Activated CD8-positive, alpha-beta memory T cell treated with anti-CD3 and anti-CD28 coated beads for 24 hours (primary cell): Measurements from ENCODE around the gene NOC3L.
"Not testable (repeated sequence)": the region's sequence is repeated elsewhere in the genome, so short reads cannot be mapped to it uniquely, and the experiment has no call there.

ENCODE experiments used
- DNase-seq: peaks from one replicate; pipeline ENCODE4 v3.0.0-alpha.2; 2020

NOC3L gene

DNA sequence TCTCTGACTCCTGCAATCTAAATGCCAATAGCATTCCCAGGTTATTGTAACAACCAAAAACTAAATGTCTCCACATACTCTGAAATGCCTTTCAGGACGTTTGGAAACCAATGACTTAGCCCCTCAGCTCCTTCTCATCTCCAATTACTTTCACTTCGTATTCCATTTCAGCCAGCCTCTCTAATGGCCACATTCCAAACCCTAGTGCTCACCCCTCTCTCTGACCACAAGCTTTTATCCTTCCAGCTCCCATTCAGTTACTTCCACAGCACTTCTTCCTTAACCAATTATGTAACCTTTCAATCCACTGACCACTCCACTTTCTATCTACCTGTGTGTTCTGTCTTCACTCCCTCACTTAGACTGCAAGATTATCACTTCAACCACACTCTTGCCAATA, 4.3 kb downstream of the NOC3L start:
- no peak for DNase-seq

DNA sequence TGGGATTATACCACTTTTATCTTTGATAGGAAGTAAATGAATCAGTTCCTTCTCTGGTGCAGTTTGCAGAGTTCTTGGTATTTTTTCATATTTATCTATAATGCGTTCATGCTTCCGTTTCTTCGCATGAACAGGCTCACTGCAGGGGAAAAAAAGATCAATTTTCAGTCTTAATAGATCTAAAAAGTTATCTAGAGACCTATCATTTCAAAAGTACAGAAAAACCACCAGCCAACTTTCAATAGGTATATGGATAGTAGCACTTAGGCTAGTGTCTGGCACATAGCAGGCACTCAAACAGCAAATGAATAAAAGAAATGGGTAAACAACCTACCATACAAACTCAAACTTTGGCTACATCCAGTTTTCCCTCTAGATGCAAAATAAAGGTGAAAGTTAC, 5.5 kb downstream of the NOC3L start:
- no peak for DNase-seq

DNA sequence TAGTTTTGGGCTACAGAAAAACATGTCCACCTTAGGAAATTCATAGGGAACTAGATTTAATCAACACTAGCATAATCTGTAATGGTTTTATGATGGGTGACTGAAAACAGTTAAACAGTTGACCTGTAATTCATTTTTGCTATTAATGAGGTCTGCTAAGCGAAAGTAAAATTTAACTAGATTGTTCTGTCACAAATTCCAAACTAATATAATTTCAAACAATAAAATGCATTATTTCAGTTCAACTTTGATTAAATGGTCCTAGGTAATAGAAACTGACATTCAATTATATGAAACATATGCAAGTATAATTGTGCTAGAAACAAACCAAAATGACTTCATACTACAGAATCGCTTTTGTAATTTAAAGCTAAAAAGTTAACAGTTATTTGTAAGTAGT, 6.9 kb downstream of the NOC3L start:
- DNase-seq, result no peak

DNA sequence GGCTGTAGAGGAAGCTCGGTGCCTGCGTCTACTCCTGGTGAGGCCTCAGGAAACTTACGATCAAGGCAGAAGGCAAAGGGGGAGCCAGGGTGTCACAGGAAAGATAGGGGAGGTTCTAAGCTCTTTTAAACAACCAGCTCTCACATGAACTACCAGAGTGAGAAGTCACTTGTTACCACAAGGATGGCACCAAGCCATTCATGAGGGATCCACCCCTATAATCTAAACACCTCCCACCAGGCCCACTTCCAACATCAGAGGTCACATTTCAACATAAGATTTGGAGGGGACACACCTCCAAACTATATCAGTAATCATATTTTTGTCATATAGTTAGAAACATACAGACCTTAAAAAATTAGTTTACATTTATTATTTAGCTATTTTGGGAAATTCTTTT, 9.4 kb downstream of the NOC3L start:
- no peak for DNase-seq

DNA sequence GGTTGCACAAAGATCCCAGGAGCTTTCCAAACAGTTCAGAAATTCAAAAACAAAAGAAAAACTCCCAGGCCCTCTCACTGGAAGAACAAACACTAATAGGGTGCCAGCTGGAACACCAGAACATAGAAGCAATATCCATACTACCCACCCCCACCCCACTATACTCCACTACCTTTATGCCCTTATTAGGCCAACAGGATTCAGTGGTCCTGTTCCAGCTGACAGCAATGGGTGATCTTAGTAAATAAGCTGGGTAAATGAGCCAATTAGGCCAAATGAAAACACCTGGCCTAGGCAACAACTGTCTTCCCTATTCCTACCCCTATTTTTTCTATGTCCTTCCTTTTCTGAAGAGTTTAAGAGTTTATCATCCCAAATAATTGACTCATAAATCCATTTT, 11.7 kb downstream of the NOC3L start:
- DNase-seq, result no peak

DNA sequence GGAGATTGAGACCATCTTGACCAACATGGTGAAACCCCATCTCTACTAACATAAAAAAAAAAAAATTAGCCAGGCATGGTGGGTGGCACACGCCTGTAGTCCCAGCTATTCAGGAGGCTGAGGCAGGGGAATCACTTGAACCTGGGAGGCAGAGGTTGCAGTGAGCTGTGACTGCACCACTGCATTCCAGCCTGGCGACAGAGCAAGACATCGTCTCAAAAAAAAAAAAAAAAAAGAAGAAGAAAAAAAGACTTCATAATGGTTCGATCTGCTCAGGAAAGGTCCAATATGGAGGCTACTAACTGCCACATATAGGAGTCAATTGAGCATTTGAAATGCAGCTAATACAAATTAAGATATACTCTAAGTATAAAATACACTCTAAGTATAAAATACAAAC, 12.2 kb downstream of the NOC3L start:
- DNase-seq, result not testable (repeated sequence)

DNA sequence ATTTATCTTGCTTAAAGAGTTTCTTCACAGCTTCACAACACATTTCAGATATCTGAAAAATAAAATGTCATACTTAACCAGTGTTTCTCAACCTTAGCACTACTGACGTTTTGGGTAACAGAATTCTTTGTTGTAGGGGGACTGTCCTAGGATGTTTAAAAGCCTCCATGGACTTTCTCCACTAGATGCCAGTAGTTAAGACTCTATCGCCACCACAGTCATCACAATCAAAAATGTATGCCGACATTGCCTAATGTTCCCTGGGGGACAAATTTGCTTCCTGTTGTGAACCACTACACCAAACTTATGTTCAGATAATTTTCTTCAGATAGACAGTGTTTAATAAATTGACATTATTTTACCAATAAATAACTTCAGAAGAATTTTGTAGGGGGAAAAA, 13.4 kb downstream of the NOC3L start:
- DNase-seq, result no peak

DNA sequence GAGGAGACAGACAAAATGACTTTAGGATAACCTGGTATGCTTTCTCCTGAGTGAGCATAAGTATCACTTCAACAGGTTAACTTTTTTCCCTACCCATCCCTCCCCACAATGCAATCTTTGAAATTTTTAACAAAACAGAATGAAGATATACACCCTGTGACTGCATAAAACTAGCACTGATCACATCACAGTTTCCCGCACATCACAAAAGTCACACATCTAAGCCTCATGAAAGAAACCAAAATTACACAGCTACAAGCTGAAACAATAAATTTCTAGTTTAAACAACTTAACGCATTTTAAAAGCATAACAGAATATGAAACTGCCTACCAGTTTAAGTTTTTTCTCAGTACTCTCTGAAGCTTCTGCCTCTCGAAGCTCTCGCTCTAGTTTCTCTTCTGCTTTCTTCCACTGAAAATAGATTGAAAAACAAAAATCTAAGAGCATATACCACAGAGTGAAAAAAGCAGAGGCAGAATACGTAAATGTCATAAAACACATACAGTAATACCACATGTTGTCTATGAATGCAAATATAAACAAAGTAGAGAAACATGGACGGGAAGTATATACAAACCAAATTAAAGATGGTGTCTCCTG, 18.1 kb downstream of the NOC3L start:
- DNase-seq, result no peak

DNA sequence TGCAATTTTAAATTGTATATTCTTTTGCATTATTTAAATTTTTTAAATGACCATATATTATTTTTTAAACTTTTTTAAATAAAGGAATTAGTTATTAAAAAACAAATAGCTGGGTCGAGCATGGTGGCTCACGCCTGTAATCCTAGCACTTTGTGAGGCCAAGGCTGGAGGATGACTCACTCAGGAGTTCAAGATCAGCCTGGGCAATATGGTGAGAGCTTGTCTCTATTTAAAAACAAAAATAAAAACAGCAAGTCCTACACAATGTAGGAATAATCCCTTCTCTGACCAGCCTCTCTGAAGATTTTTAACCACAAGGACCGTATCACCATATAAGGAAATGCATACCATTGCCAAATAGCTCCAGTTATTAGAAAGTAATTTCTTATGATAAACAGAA, 19.6 kb downstream of the NOC3L start:
- no peak for DNase-seq

DNA sequence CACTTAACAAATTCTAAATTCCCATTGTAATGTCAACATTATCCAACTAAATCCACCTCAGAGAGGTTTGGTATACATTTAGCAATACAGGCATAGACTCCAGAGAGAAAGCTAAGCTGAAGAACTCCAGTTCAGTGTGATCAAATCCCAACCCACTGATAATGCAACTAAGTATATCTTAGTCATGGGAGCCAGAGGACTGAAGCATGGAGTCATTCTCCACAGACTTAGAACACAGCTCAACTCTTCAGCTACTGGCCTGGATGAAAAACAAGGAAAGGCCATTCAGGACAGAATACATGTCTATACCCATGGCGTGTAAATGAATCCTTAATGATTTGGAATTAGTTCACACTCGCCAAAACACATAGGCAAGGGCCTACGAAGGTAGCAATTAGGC, 27.9 kb downstream of the NOC3L start:
- no peak for DNase-seq

DNA sequence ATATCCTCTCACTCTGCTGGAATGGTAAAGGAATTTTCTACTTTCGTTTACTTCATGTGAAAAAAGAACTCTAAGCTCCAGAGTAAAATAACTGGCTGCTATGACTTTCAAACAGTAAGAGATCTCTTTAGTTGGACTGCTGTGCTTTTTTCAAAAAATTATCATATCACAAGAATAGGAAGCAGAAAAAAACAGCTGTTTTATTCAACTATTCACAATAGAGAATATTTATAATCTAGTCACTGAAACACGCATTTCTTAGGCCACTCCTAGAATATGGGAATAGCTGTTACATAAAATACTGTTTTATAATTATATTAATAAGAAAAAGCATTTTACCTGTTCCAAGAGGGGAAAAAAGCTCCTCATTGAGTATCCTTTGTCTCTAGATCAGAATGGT, 29.7 kb downstream of the NOC3L start:
- DNase-seq, result no peak

DNA sequence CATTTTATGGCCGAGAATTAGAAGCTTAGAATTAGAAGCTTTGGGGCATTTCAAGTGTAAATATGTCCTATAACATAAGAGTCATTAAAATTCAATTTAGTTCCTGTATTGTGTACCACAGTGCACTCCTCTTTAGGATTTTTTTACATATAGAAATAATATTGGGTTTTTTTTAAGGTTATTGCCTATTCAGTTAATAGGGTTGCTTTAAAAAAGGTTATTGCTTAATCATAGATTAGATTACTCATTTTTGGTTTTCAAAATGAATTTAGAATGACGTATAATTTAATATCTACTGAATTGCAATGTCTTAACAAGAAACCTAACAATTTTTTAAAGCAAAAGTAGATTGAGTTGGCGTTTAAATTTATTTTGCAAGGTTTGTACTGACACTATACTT, 34.1 kb downstream of the NOC3L start:
- DNase-seq, result no peak

DNA sequence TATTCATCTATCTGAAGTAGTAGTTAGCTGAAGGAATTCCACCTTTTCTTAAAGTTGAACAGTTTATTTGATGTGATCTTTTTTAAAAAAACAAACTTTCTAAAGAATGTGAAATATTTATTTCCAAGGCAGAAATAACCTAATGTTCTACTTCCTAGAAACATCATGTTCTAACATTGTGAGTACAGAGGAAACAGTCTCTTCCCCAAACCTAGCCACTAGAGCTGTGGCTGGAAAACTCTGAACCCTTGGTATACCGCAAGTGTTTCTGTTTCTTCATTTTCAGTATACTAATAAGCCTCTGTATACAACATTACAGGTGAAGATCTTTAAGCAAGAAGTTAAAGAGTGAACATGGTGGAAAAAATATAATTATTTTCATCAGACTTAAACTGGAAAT, 35.1 kb downstream of the NOC3L start:
- no peak for DNase-seq

DNA sequence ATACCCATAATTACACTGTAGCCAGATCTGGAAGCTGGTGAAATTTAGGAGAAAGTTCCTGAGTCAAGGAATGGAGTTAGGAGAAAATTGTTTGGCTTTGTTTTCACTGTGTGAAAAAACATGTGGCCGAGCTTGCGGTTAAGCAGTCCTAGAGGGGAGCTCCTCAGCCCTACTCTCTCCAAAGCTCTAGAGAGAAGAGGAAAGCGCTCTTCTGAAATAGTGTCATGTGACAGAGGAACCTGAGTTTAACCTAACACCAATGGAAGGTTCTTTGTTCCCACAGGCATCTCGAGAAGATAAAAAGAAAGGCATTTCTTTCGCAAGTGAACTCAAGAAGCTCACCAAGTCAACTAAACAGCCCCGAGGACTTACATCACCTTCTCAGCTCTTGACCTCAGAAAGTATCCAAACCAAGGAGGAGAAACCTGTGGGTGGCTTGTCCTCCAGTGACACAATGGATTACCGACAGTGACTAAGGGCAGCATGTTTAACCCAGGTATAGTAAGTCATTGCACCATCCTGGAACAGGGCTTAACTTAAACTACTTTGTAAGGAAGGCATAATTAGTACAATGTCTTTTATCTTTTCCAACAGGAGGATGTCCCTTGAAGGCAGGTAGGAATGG, 38.0 kb downstream of the NOC3L start:
- no peak for DNase-seq

DNA sequence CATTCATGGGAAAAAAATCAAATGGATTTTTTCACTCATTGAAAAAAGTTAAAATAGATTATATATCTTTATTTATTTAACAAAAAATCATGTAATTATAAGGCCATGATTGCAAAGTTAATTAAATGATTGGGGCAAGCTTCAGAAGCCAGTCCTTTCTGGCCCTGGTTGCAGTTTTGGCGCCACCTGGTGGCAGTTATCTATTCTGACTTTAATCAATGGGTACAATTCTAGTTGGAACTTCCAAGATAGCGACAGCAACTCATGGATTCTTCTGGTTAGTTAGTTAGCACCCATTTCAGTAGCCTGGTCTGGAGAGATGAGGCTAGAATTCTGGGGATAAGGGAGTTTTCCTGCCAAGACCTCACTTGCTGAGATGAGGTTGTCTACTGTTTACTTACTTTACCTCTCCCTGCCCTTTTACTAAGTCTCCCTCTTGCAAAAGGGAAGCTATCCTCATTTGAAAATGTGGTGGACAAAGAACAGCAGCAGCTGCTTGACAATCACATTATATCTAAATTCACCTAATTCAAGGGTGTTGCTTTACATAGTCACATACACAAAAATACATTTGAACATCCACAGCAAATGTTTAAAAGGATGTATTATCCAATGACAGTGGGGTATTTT, 42.3 kb downstream of the NOC3L start:
- DNase-seq, result peak; percentile 81

DNA sequence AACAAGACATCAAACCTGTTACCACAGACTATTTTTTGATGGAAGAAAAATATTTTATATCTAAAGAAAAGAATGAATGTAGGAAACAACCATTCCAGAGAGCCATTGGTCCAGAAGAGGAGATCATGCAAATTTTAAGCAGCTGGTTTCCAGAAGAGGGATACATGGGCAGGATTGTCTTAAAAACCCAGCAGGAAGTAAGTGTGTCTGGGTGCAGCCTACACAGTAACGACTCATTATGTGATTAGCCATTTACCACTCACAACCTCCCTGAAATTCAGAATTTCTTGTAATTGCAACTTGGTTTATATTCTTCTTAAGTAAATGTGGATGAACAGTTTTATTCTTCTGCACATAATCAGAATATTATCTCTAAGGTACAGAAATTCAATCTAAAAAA, 46.2 kb downstream of the NOC3L start:
- no peak for DNase-seq

DNA sequence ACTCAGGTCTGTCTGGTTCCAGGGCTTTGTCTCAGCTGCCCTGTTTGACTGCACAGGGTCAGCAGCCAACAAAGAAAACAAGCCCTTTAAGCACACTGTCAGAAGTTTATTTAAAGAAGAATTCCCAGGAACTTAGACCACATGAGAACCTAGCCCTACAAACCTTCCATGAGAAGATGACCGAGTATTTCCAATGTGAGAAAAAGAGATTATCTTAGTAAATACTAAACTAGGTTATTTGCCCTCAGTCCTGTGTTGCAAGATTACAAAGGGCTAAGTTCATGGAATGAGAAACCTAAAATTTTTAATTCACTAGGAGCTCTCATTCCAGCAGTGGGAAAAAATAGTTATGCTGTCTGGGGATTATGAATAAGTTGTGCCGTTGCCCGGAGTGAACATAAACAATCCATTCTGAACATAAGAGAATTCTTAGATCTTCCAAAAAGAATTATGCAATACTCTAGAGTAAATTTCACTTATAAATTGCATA, 46.7 kb downstream of the NOC3L start:
- no peak for DNase-seq

DNA sequence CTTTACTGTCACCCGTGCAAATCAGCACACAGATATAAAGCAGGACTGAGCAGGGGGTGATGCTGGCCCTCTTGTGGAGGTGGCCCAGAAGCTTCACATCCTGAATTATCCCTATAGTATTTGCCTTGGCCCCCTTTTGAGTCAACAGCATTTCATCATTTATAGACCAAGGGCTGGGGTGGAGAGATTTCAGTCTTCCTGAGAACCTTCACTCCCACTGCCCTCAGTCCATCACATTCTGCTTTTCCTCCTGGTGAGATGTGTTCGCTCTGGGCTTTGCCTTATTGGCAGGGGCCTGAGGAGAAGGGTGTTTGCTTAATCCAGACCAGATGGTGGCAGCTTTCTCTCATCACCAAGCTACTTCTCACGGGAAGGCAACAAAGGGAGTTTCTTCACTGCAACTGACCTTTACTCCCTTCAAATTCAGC, 47.7 kb downstream of the NOC3L start:
- no peak for DNase-seq

DNA sequence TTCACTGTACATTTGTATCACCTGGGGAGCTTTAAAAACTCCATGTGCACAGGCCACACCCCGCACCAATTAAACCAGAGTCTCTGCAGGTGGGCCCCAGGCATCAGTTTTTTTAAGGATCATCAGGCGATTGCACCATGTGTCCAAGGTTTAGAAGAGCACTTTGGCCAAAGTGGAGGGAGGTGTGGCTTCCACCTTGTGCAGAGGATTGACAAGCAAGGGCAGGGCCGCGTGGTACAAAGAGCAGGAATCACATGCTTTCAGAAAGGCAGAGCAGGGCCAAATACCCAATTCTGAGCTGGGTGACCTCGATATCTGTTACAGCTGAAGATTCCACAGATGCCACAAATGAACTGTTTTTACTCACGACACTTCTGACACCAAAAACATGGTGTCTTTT, 52.4 kb downstream of the NOC3L start:
- DNase-seq, result no peak

DNA sequence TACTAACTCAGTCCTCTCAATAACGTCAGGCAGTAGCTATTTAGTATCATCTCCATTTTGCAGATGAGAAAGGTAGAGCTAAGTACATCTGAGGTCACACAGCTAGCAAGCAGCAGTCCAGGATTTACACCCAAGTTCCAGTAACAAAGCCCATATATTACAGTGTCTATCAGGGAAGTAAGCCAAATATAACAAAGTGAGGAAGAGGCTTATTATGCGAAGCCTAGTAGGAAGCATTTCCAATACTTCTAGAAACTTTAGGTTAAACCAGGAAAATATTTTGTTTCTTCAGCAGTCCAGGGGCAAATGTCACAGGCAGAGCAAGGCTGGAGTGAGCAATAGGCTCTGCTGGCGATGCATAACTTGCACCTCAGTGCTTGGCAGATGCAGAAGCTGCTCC, 53.9 kb downstream of the NOC3L start:
- DNase-seq, result no peak

DNA sequence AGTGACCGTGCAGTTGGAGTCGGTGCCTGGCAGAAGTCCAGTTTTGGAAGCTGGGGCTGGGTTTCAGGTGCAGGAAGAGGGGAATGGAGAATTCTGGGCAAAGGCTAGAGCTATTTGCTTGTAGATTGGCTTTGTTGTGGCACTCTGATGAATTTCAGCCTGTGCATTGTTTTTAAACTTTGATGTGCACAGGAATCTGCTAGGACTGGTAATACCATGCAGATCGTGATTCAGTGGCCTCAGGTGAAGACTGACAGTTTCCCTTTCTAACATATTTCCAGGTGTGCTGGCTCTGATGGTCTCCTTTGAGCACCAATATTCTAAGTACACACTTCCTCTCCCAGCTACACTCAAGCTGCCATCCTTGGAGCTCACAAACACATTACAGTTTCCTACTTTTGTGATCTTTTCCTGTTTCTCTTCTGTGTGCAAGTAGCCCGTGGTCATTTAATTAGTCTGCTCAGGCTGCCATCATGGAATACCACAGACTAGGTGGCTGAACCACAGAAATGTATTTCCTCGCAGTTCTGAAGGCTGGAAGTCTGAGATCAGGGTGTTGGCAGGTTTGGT, 55.6 kb downstream of the NOC3L start:
- no peak for DNase-seq

DNA sequence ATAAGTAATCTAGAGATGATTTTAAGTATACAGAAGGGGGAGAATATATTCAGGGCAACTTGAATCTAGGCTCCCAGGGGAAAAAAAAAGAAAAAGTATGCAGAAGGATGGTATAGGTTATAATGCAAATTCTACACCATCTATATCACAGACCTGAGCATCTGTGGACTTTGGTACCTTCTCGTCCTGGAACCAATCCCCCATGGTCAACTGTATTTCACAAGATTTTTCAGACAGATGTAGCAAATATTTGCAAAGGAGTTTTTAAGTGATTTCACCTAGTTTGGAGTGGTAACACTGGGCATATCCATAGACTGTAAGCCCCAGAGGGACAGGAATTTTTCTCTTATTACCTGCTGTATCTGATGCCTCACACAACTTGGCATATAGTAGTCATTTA, 58.8 kb downstream of the NOC3L start:
- DNase-seq, result no peak

DNA sequence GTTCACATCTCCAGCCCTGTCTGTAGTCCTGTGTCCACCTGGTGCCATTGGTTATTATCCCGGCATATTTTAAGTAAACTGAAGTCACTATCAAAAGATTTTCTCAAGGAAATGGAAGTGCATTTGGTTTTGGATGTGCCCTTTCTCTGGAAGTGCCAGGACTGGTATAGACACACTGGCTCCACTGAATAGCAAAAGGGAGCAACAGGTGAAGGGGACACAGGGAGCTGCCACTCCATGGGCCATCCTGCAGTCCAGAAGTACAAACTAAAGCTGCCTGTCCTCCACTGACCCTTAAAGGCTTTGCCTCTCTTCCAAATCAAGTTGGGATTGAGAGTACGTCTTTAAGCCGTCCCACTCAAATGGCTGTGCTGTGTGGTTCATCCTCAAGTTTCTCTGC, 62.7 kb downstream of the NOC3L start:
- no peak for DNase-seq

DNA sequence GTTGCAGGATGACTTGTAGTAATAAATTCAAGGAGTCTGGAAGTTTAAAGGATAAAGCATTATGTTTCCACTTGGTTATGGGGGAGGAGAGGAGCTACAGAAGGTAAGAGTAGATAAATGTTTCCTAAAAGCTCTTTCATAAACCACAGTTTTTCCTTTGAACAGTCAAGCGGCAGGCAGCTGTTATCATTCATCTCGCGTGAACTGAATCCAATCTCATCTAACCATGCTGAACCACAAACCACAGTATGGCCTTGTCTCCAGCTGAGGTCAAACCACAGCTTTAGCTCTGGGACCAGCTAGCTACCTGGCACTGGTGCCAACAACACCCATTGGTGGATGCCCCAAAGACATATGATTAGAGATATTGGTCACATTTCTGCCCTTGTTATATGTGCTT, 63.3 kb downstream of the NOC3L start:
- DNase-seq, result no peak
